Tibial nerve (tissue), 4 donors: ENCODE measurements around the gene CNOT2. TPM values are rescaled to one million over a fixed set of nuclear protein-coding genes. Genes with fewer than 3 reads are reported as not detected.

Experiments used
- DNase-seq, 2 donors: peaks; one replicate each; pipeline ENCODE4 v3.0.0-alpha.2; 2019; ENCODE audit warnings: low spot score in 2 of 2
- H3K27ac ChIP-seq, 4 donors: fragments of 200-600 bp; sonication (generic) in 3 of 4; one replicate each; pipeline ENCODE4 v1.5.1; 2017 to 2019; ENCODE audit warnings: mild to moderate bottlenecking in 1 of 4
- H3K27me3 ChIP-seq, 2 donors: fragments of 200-600 bp; sonication (generic) in 1 of 2; one replicate each; pipeline versions ENCODE4 v1.5.1 to v1.6.0; 2017 to 2019
- H3K36me3 ChIP-seq, 3 donors: fragments of 200-600 bp; sonication (generic); one replicate each; pipeline ENCODE4 v1.5.1; 2018 to 2019
- H3K4me1 ChIP-seq, 4 donors: fragments of 200-600 bp; sonication (generic) in 3 of 4; one replicate each; pipeline ENCODE4 v1.5.1; 2017 to 2019
- H3K4me3 ChIP-seq, 4 donors: fragments of 200-600 bp; sonication (generic) in 3 of 4; one replicate each; pipeline ENCODE4 v1.5.1; 2017 to 2019; ENCODE audit warnings: mild to moderate bottlenecking in 1 of 4, moderate library complexity in 1 of 4
- H3K9me3 ChIP-seq, 4 donors: fragments of 200-600 bp; sonication (generic) in 3 of 4; one replicate each; pipeline ENCODE4 v1.5.1; 2017 to 2019
- EP300 ChIP-seq, 2 donors: sonication (generic); formaldehyde crosslinking; IDR thresholded peaks; one replicate each; pipeline ENCODE4 v1.6.1; 2017; ENCODE audit warnings: antibody characterized with exemption in 2 of 2, mild to moderate bottlenecking in 1 of 2
- POLR2A ChIP-seq, 2 donors: fragments of 450-650 bp; IDR thresholded peaks; one replicate each; pipeline ENCODE4 v1.6.1; 2017; ENCODE audit warnings: antibody characterized with exemption in 2 of 2, mild to moderate bottlenecking in 2 of 2, moderate library complexity in 2 of 2
- WGBS, 2 donors: methylation state at CpG; one replicate each; pipeline ENCODE4 v1.1.5; 2018; 5-methylcytosine and 5-hydroxymethylcytosine counted together
- total RNA-seq, 4 donors: library from RNA; depleted of rRNA; stranded (reverse); fragments of >200 nt; gene quantifications; one replicate each; pipeline ENCODE4 v1.1.0, GENCODE V29; 2016
- TF ChIP-seq, protein P1 (sequence below), 5 experiments: fragments of 200-600 bp in 3 of 5; fragments of 450-650 bp in 2 of 5; sonication (generic) in 3 of 5; IDR thresholded peaks; one replicate each; pipeline ENCODE4 v1.5.1; 2016 to 2019; ENCODE audit warnings: antibody characterized with exemption in 5 of 5, mild to moderate bottlenecking in 3 of 5, moderate library complexity in 2 of 5

The CNOT2 gene
- total RNA-seq, 4 donors from 2014 or later: 80.6 to 164 (median 132) TPM

- Histone ChIP-seq H3K27me3 (no peaks in the 10 kb centered on the region), H3K4me1 (peaks cover 0 to 56% (median 12%) of the 10 kb centered on the region in 4 donors), H3K36me3 (no peaks in the 10 kb centered on the region), H3K4me3 (no peak overlapping the region), H3K9me3 (no peaks in the 10 kb centered on the region), H3K27ac (peak overlapping the region in 2 of 4 donors; percentile 44 to 50)
- no peak for DNase-seq
- WGBS, 2 donors: 19 to 21% methylated on average over 3 of the region's 3 CpGs
- TF ChIP-seq, protein P1, sequence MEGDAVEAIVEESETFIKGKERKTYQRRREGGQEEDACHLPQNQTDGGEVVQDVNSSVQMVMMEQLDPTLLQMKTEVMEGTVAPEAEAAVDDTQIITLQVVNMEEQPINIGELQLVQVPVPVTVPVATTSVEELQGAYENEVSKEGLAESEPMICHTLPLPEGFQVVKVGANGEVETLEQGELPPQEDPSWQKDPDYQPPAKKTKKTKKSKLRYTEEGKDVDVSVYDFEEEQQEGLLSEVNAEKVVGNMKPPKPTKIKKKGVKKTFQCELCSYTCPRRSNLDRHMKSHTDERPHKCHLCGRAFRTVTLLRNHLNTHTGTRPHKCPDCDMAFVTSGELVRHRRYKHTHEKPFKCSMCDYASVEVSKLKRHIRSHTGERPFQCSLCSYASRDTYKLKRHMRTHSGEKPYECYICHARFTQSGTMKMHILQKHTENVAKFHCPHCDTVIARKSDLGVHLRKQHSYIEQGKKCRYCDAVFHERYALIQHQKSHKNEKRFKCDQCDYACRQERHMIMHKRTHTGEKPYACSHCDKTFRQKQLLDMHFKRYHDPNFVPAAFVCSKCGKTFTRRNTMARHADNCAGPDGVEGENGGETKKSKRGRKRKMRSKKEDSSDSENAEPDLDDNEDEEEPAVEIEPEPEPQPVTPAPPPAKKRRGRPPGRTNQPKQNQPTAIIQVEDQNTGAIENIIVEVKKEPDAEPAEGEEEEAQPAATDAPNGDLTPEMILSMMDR (IDR thresholded peaks at IDR 0.05): no peak
- TF ChIP-seq EP300 (IDR thresholded peaks at IDR 0.05): no peak
- no peak for TF ChIP-seq POLR2A (IDR thresholded peaks at IDR 0.05)
Observed at GRCh38 chr12:70255311-70255710, 12.1 kb downstream of the CNOT2 start.

DNA sequence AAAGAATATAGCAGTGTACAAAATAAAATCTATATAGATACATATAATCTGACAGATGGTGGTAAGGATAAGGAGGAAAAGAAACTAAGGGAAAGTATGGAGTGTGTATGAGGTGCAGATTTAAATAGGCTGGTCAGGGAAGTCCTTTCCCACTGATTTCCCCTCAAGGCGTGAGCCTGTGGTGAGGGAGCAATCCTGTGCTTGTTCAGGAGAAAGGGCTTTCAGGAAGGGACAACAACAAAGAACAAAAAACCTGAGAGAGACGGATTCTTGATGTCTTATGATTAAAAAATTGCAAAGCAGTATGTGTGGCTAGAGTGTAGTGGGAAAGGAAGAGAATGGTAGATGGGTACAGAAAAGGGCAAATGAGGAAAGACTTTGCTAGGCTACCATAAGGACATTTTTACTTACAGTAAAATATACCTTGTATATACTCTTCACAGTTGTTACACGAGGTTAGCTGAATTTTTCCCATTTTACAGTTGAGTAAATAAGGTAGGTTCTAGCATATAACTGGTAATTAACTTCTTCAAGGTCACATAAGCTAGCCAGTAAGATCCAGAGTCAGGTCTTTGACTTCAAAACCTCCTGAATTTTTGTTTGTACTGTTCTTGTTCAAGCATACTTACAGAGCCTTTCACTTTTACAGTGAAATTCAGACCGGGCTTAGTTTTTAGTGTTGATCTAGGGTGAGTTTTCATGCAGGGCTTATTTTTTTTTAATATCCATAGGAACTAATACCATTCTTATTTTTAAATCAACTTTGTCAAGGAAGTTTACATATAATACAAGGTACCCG lies 15.6 kb downstream of the CNOT2 start:
- Histone ChIP-seq H3K27ac (no peak overlapping the region), H3K36me3 (peaks cover 0 to 9% (median 0%) of the 10 kb centered on the region in 3 donors), H3K4me3 (no peak overlapping the region), H3K9me3 (no peaks in the 10 kb centered on the region), H3K4me1 (peaks cover 0 to 33% (median 9%) of the 10 kb centered on the region in 4 donors), H3K27me3 (no peaks in the 10 kb centered on the region)
- DNase-seq: no peak
- 80 to 81% methylated on average over 5 of the region's 5 CpGs for WGBS, 2 donors
- TF ChIP-seq POLR2A (IDR thresholded peaks at IDR 0.05): no peak
- TF ChIP-seq, protein P1 (IDR thresholded peaks at IDR 0.05): no peak
- TF ChIP-seq EP300 (IDR thresholded peaks at IDR 0.05): no peak

- peaks cover 0 to 33% (median 11%) of the 10 kb centered on the region in 4 donors for H3K4me1 ChIP-seq
- 92 to 93% methylated on average over 1 of the region's 1 CpG for WGBS, 2 donors
- no peak overlapping the region for H3K4me3 ChIP-seq
- H3K27ac ChIP-seq: no peak overlapping the region
- no peaks in the 10 kb centered on the region for H3K27me3 ChIP-seq
- peaks cover 0 to 9% (median 0%) of the 10 kb centered on the region in 3 donors for H3K36me3 ChIP-seq
- TF ChIP-seq, protein P1 (IDR thresholded peaks at IDR 0.05): no peak
- TF ChIP-seq POLR2A (IDR thresholded peaks at IDR 0.05): no peak
- no peak for TF ChIP-seq EP300 (IDR thresholded peaks at IDR 0.05)
- no peak for DNase-seq
- H3K9me3 ChIP-seq: no peaks in the 10 kb centered on the region
Observed at GRCh38 chr12:70260646-70261045, 17.4 kb downstream of the CNOT2 start.

DNA sequence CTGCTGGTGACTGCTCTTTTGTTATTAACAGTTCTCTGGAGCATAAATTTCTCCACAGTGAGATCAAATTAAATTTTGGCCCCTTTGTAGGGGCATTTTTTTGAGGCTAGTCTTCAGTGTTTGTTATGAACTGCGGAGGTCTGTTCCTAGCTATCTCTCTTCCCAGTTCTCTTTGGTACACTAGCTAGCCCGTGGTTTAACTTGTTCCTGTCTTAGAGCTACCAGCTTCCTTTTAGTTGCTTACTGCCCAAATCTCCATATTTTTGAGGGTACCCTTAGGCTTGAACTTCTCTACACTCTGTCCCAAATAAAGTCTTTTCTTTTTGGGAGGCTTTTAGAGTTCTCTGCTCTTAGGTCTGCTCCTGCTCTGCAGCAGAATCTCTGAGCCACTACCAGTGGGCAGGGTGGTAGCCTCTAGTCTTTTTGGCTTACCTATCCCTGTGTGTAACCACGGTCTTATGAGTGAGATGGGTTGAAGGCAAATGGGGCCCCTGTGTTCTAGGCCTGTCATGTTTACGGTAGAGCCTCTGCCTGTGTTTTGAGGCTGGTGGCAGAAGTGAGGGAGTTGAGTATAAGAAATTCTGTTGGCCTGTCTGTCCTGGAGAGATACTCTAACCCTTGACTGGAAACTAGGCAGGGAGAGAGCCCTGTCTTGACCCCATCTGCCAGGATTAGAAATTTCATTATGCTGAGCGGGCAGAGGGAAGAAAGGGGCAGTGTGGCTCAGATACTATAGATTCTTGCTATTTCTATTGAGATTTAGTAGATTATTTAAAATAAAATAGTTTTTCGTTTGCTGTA lies 21.0 kb downstream of the CNOT2 start:
- 74% methylated on average over 6 of the region's 6 CpGs for WGBS, 2 donors
- H3K9me3 ChIP-seq: no peaks in the 10 kb centered on the region
- no peak for DNase-seq
- no peak overlapping the region for H3K4me3 ChIP-seq
- H3K27me3 ChIP-seq: no peaks in the 10 kb centered on the region
- TF ChIP-seq, protein P1 (IDR thresholded peaks at IDR 0.05): no peak
- TF ChIP-seq POLR2A (IDR thresholded peaks at IDR 0.05) (no peak), EP300 (IDR thresholded peaks at IDR 0.05) (no peak)
- peaks cover 0 to 9% (median 0%) of the 10 kb centered on the region in 3 donors for H3K36me3 ChIP-seq
- no peak overlapping the region for H3K27ac ChIP-seq
- peaks cover 0 to 28% (median 12%) of the 10 kb centered on the region in 4 donors for H3K4me1 ChIP-seq

DNA sequence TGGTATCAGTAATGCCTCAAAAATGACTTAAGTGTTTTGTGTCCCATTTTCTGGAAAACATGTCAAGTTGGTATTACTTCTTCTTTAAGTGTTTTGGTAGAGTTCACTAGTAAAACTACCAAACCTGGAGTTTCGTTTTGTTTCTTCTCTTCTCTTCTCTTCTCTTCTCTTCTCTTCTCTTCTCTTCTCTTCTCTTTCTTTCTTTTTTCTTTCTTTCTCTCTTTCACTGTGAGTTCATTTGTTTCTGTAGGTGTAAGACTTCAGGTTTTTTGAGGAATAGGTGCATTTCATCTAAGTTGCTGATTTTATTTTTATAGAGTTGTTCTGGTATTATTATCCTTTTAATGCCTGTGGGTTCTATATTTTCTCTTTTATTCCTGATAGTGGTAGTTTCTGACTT lies 21.9 kb downstream of the CNOT2 start:
- no peak for DNase-seq
- Histone ChIP-seq H3K4me3 (no peak overlapping the region), H3K36me3 (peaks cover 0 to 9% (median 0%) of the 10 kb centered on the region in 3 donors), H3K27me3 (no peaks in the 10 kb centered on the region), H3K9me3 (no peaks in the 10 kb centered on the region), H3K4me1 (peaks cover 0 to 37% (median 16%) of the 10 kb centered on the region in 4 donors), H3K27ac (no peak overlapping the region)
- TF ChIP-seq, protein P1 (IDR thresholded peaks at IDR 0.05): no peak
- TF ChIP-seq EP300 (IDR thresholded peaks at IDR 0.05) (no peak), POLR2A (IDR thresholded peaks at IDR 0.05) (no peak)
- 83 to 90% methylated on average over 1 of the region's 1 CpG for WGBS, 2 donors
